IMR-90 (cell line): Measurements from ENCODE around the gene CREB5. TPM values are rescaled to one million over a fixed set of nuclear protein-coding genes. Genes with fewer than 3 reads are reported as not detected.

ENCODE experiments used
- ATAC-seq: fragments of 200-7000 bp; cut with Tn5 transposase; 2 replicates; pipeline ENCODE4 v1.9.1; 2020; ENCODE audit warnings: low read depth, mild to moderate bottlenecking, moderate library complexity
- BruUV-seq: library from RNA; stranded (reverse); fragments of 400-500 nt; replicated peaks from 2 replicates; lab custom pipeline; 2021; lab: Mats Ljungman, UMichigan
- CTCF ChIA-PET: fragments of 300-600 bp; formaldehyde crosslinking; extraction: SDS; loops from one replicate; lab custom pipeline; 2021; ENCODE audit warnings: antibody characterized with exemption; lab: Yijun Ruan, JAX
- POLR2A ChIA-PET: fragments of 300-600 bp; sonication (Branson Sonifier 250); formaldehyde crosslinking; loops from one replicate; lab custom pipeline; 2022; ENCODE audit warnings: antibody characterized with exemption; ENCODE audit not compliant: unreplicated experiment; lab: Charles Lee
- DNase-seq: peaks from one replicate; pipeline ENCODE4 v3.0.0; 2013
- H2AFZ ChIP-seq: replicated peaks from 2 replicates; pipeline ENCODE3; 2013; ENCODE audit warnings: low read length, mild to moderate bottlenecking; ENCODE audit not compliant: poor library complexity
- H2AK5ac ChIP-seq: 2 replicates; pipeline ENCODE4 v1.6.1; 2013; ENCODE audit warnings: low read depth, low read length, inconsistent platforms
- H2AK9ac ChIP-seq: replicated peaks from 2 replicates; pipeline ENCODE3; 2013; ENCODE audit warnings: mild to moderate bottlenecking, low read depth, low read length, moderate library complexity; ENCODE audit not compliant: poor library complexity
- H2BK120ac ChIP-seq: 2 replicates; pipeline ENCODE4 v1.6.1; 2013; ENCODE audit warnings: low read depth, low read length, inconsistent platforms
- H2BK15ac ChIP-seq: 3 replicates; pipeline ENCODE4 v1.6.1; 2013; ENCODE audit warnings: low read depth, low read length, inconsistent platforms
- H2BK20ac ChIP-seq: 2 replicates; pipeline ENCODE4 v1.6.1; 2013; ENCODE audit warnings: low read depth, mild to moderate bottlenecking, inconsistent platforms, low read length, moderate library complexity
- H2BK5ac ChIP-seq: 2 replicates; pipeline ENCODE4 v1.6.1; 2013; ENCODE audit warnings: mild to moderate bottlenecking, low read depth, low read length, inconsistent platforms; ENCODE audit not compliant: poor library complexity, severe bottlenecking
- H3K14ac ChIP-seq: replicated peaks from 2 replicates; pipeline ENCODE4 v1.6.1; 2013; ENCODE audit warnings: low read depth, low read length, inconsistent platforms
- H3K18ac ChIP-seq: 2 replicates; pipeline ENCODE4 v1.6.1; 2013; ENCODE audit warnings: low read depth, low read length, control low read depth
- H3K23ac ChIP-seq: 2 replicates; pipeline ENCODE4 v1.6.1; 2013; ENCODE audit warnings: low read depth, low read length, inconsistent platforms
- H3K27ac ChIP-seq: 2 replicates; pipeline ENCODE4 v1.5.1; 2013; ENCODE audit warnings: mild to moderate bottlenecking, control low read depth, low read length; ENCODE audit not compliant: insufficient read depth
- H3K27me3 ChIP-seq: 2 replicates; pipeline ENCODE4 v1.6.1; 2013; ENCODE audit warnings: low read length; ENCODE audit not compliant: control insufficient read depth, insufficient read depth
- H3K36me3 ChIP-seq: 2 replicates; pipeline ENCODE4 v1.6.1; 2013; ENCODE audit warnings: low read length, mixed read lengths; ENCODE audit not compliant: control insufficient read depth, insufficient read depth
- H3K4ac ChIP-seq: 2 replicates; pipeline ENCODE4 v1.6.1; 2013; ENCODE audit warnings: low read depth, low read length, inconsistent platforms
- H3K4me1 ChIP-seq: 2 replicates; pipeline ENCODE4 v1.6.1; 2013; ENCODE audit warnings: low read length, mixed read lengths; ENCODE audit not compliant: control insufficient read depth, insufficient read depth
- H3K4me2 ChIP-seq: 2 replicates; pipeline ENCODE4 v1.6.1; 2013; ENCODE audit warnings: low read depth, mild to moderate bottlenecking, control low read depth, low read length, moderate library complexity
- H3K4me3 ChIP-seq: 2 replicates; pipeline ENCODE4 v1.5.1; 2013; ENCODE audit warnings: low read depth, mild to moderate bottlenecking, control low read depth, low read length, moderate library complexity; ENCODE audit not compliant: insufficient read depth
- H3K56ac ChIP-seq: 2 replicates; pipeline ENCODE4 v1.6.1; 2013; ENCODE audit warnings: low read length, inconsistent platforms; ENCODE audit not compliant: insufficient read depth; ENCODE audit errors: extremely low read depth
- H3K79me1 ChIP-seq, 2 experiments: 2 replicates each; pipeline ENCODE4 v1.6.1; 2013; ENCODE audit warnings: low read length in 2 of 2, inconsistent platforms in 1 of 2, low read depth in 1 of 2
- H3K9ac ChIP-seq: 2 replicates; pipeline ENCODE4 v1.6.1; 2013; ENCODE audit warnings: low read depth, low read length, control low read depth
- H3K9me1 ChIP-seq: 2 replicates; pipeline ENCODE4 v1.6.1; 2013; ENCODE audit warnings: low read length, inconsistent platforms; ENCODE audit not compliant: insufficient read depth
- H3K9me3 ChIP-seq: 2 replicates; pipeline ENCODE4 v1.6.1; 2013; ENCODE audit warnings: low read length; ENCODE audit not compliant: control insufficient read depth, insufficient read depth
- H4K20me1 ChIP-seq: 2 replicates; pipeline ENCODE4 v1.6.1; 2013; ENCODE audit warnings: low read length, inconsistent platforms; ENCODE audit not compliant: insufficient read depth
- H4K5ac ChIP-seq: 2 replicates; pipeline ENCODE4 v1.6.1; 2013; ENCODE audit warnings: mild to moderate bottlenecking, low read depth, low read length, control low read depth
- H4K8ac ChIP-seq, 2 experiments: 2 replicates each; pipeline ENCODE4 v1.6.1; 2013; ENCODE audit warnings: low read depth in 2 of 2, low read length in 2 of 2, control low read depth in 1 of 2, inconsistent platforms in 1 of 2
- H4K91ac ChIP-seq: 2 replicates; pipeline ENCODE4 v1.6.1; 2013; ENCODE audit warnings: low read depth, low read length, inconsistent platforms; ENCODE audit not compliant: insufficient read depth
- BHLHE40 ChIP-seq: fragments of 150-350 bp; IDR thresholded peaks from 2 replicates; pipeline ENCODE4 v1.6.1; 2016; ENCODE audit warnings: mild to moderate bottlenecking, low read depth, low read length
- CEBPB ChIP-seq: IDR thresholded peaks from 2 replicates; pipeline ENCODE4 v1.6.1; 2012; ENCODE audit warnings: low read depth, low read length, improper control_type of control experiment
- CHD1 ChIP-seq: IDR thresholded peaks from 2 replicates; pipeline ENCODE4 v1.6.1; 2012; ENCODE audit warnings: low read depth, low read length, improper control_type of control experiment
- CTCF ChIP-seq: conservative IDR thresholded peaks from 2 replicates; pipeline ENCODE4 v1.5.1; 2012; ENCODE audit warnings: mild to moderate bottlenecking, low read depth, low read length, improper control_type of control experiment
- ELK1 ChIP-seq: fragments of 150-350 bp; IDR thresholded peaks from 2 replicates; pipeline ENCODE4 v1.6.1; 2016; ENCODE audit warnings: low read depth, mild to moderate bottlenecking, low read length, moderate library complexity, borderline replicate concordance
- MAFK ChIP-seq: IDR thresholded peaks from 2 replicates; pipeline ENCODE4 v1.6.1; 2012; ENCODE audit warnings: low read depth, low read length, improper control_type of control experiment
- MAZ ChIP-seq: IDR thresholded peaks from 2 replicates; pipeline ENCODE4 v1.6.1; 2012; ENCODE audit warnings: low read depth, mild to moderate bottlenecking, low read length, improper control_type of control experiment, moderate library complexity, borderline replicate concordance
- MXI1 ChIP-seq: IDR thresholded peaks from 2 replicates; pipeline ENCODE4 v1.6.1; 2012; ENCODE audit warnings: low read depth, mild to moderate bottlenecking, low read length, moderate library complexity, borderline replicate concordance
- NFE2L2 ChIP-seq: fragments of 150-350 bp; IDR thresholded peaks from 2 replicates; pipeline ENCODE4 v1.6.1; 2016; ENCODE audit warnings: low read depth, mild to moderate bottlenecking, low read length
- POLR2A ChIP-seq: IDR thresholded peaks from 2 replicates; pipeline ENCODE4 v1.6.1; 2012; ENCODE audit warnings: mild to moderate bottlenecking, low read depth, low read length
- RFX5 ChIP-seq: IDR thresholded peaks from 2 replicates; pipeline ENCODE4 v1.8.0; 2012; ENCODE audit warnings: low read depth, mild to moderate bottlenecking, low read length, moderate library complexity
- SMC3 ChIP-seq: fragments of 150-350 bp; IDR thresholded peaks from 2 replicates; pipeline ENCODE4 v1.6.1; 2016; ENCODE audit warnings: low read depth, mild to moderate bottlenecking, antibody characterized with exemption, low read length, moderate library complexity
- USF2 ChIP-seq: fragments of 150-350 bp; IDR thresholded peaks from 2 replicates; pipeline ENCODE4 v1.6.1; 2017; ENCODE audit warnings: mild to moderate bottlenecking, antibody characterized with exemption, low read length, low read depth
- WGBS, 2 experiments: methylation state at CpG; one replicate each; pipeline versions ENCODE4 v1.1.5 to v1.1.7; 2013; ENCODE audit warnings: missing lambda C conversion rate in 2 of 2; ENCODE audit not compliant: insufficient read length in 1 of 2; ENCODE audit errors: extremely low coverage in 2 of 2; 5-methylcytosine and 5-hydroxymethylcytosine counted together
- dilution Hi-C: fragments of 300-500 bp; cut with HindIII; formaldehyde crosslinking; loops from one replicate; pipeline ENCODE4 v1.14.3; 2018; ENCODE audit warnings: low sequenced_read_pairs; ENCODE audit not compliant: unreplicated experiment
- in situ Hi-C: fragments of 300-500 bp; cut with MboI; formaldehyde crosslinking; loops from 3 replicates; pipeline ENCODE4 v1.14.3; 2019; ENCODE audit warnings: low sequenced_read_pairs, inconsistent platforms, mixed read lengths
- intact Hi-C: fragments of 100-400 bp; cut with micrococcal nuclease; formaldehyde crosslinking; loops from 2 replicates; pipeline ENCODE4 v1.10.0; 2022
- polyA plus RNA-seq, 3 experiments: library from polyadenylated mRNA; depleted of rRNA; stranded (reverse); fragments of >200 nt; gene quantifications; 2 replicates each; pipeline ENCODE4 v1.2.3, GENCODE V29; 2012; ENCODE audit warnings: low replicate concordance in 1 of 3
- total RNA-seq: library from RNA; depleted of rRNA; stranded (reverse); fragments of >200 nt; gene quantifications from 2 replicates; pipeline ENCODE4 v1.2.3, GENCODE V29; 2012

CREB5 gene
- total and polyA plus RNA-seq, 2 of the 4 experiments (the other 2 are of a cell fraction) = 7.3 to 13.1 TPM

GRCh38 chr7:28608237-28608656, 195.9 kb downstream of the CREB5 start:
- H3K4ac ChIP-seq = no peak overlapping the region
- H3K4me2 ChIP-seq = no peak overlapping the region
- H2BK20ac ChIP-seq = no peak overlapping the region
- H3K4me3 ChIP-seq = no peak overlapping the region
- H2BK120ac ChIP-seq = no peak overlapping the region
- no peak overlapping the region for H2AK5ac ChIP-seq
- H4K91ac ChIP-seq = no peak overlapping the region
- H2BK15ac ChIP-seq = no peak overlapping the region
- no peak overlapping the region for H3K18ac ChIP-seq
- ChIA-PET CTCF (interaction anchor here (0.7 kb wide), 1 partner anchor 878 kb away, joined by 3 read pairs; no protein-coding TSS in a partner anchor), POLR2A (no interaction called here)
- no peaks in the 10 kb centered on the region for H4K20me1 ChIP-seq
- no TSS peak for BruUV-seq
- H3K4me1 ChIP-seq = no peaks in the 10 kb centered on the region
- no peak for ATAC-seq
- no peak overlapping the region for H3K23ac ChIP-seq
- dilution Hi-C loops (no loop called here), in situ Hi-C loops (no loop called here), intact Hi-C loops (no loop called here)
- H3K14ac ChIP-seq = no peak overlapping the region
- no peaks in the 10 kb centered on the region for H3K36me3 ChIP-seq
- H4K5ac ChIP-seq = no peak overlapping the region
- no peaks in the 10 kb centered on the region for H3K9me3 ChIP-seq
- H3K56ac ChIP-seq = no peak overlapping the region
- WGBS, 2 experiments = no CpG with 5 or more reads among the region's 1 CpG
- no peak overlapping the region for H2AK9ac ChIP-seq
- no peak for DNase-seq
- H3K27ac ChIP-seq = no peak overlapping the region
- no peak overlapping the region for H2AFZ ChIP-seq
- no peaks in the 10 kb centered on the region; a peak in 1 of 4 replicates for H3K79me1 ChIP-seq
- TF ChIP-seq MAFK (no peak), RFX5 (no peak), CHD1 (no peak), SMC3 (no peak), ELK1 (no peak), NFE2L2 (no peak), CEBPB (no peak), MXI1 (no peak), CTCF (no peak), USF2 (no peak), POLR2A (no peak), BHLHE40 (no peak), MAZ (no peak)
- no peaks in the 10 kb centered on the region; the same call in 1 of the 2 replicates for H3K27me3 ChIP-seq
- no peak overlapping the region for H4K8ac ChIP-seq
- no peak overlapping the region for H3K9ac ChIP-seq
- H2BK5ac ChIP-seq = no peak overlapping the region
- no peaks in the 10 kb centered on the region for H3K9me1 ChIP-seq
